Upper lobe of left lung (tissue), 6 donors: ENCODE measurements around the gene PRR4. TPM values are rescaled to one million over a fixed set of nuclear protein-coding genes. Genes with fewer than 3 reads are reported as not detected.

Source experiments
- ATAC-seq, 2 donors: fragments of 200-7000 bp; cut with Tn5 transposase; one replicate each; pipeline ENCODE4 v1.9.1; 2022; ENCODE audit warnings: mild to moderate bottlenecking in 2 of 2, moderate library complexity in 2 of 2; ENCODE audit not compliant: low FRiP score in 2 of 2
- DNase-seq, 2 donors: peaks; one replicate each; pipeline ENCODE4 v3.0.0-alpha.2; 2019 to 2020
- H3K27ac ChIP-seq, 4 donors: fragments of 200-600 bp; sonication (generic); one replicate each; pipeline ENCODE4 v1.5.1; 2016 to 2019
- H3K27me3 ChIP-seq, 4 donors: fragments of 200-600 bp; sonication (generic); one replicate each; pipeline ENCODE4 v1.5.1; 2017 to 2019
- H3K36me3 ChIP-seq, 4 donors: fragments of 200-600 bp; sonication (generic); one replicate each; pipeline ENCODE4 v1.5.1; 2016 to 2019
- H3K4me1 ChIP-seq, 4 donors: fragments of 200-600 bp; sonication (generic); one replicate each; pipeline ENCODE4 v1.5.1; 2018 to 2019
- H3K4me3 ChIP-seq, 4 donors: fragments of 200-600 bp; sonication (generic); one replicate each; pipeline ENCODE4 v1.5.1; 2017 to 2019; ENCODE audit warnings: mild to moderate bottlenecking in 2 of 4, moderate library complexity in 1 of 4
- H3K9me3 ChIP-seq, 4 donors: fragments of 200-600 bp; sonication (generic); one replicate each; pipeline ENCODE4 v1.5.1; 2018 to 2019
- EP300 ChIP-seq, 4 donors: sonication (generic); formaldehyde crosslinking; IDR thresholded peaks; one replicate each; pipeline ENCODE4 v1.5.1; 2017; ENCODE audit warnings: antibody characterized with exemption in 4 of 4, control low read depth in 2 of 4
- POLR2A ChIP-seq, 4 donors: fragments of 450-650 bp; IDR thresholded peaks; one replicate each; pipeline ENCODE4 v1.5.1; 2016 to 2017; ENCODE audit warnings: antibody characterized with exemption in 4 of 4, mild to moderate bottlenecking in 2 of 4
- POLR2AphosphoS5 ChIP-seq, 2 donors: sonication (generic); formaldehyde crosslinking; IDR thresholded peaks; one replicate each; pipeline ENCODE4 v1.5.1; 2017; ENCODE audit warnings: antibody characterized with exemption in 2 of 2
- WGBS, 2 donors: methylation state at CpG; one replicate each; pipeline ENCODE4 v1.1.5; 2017 to 2018; 5-methylcytosine and 5-hydroxymethylcytosine counted together
- total RNA-seq, 6 donors: library from RNA; depleted of rRNA in 4 of 6; stranded (reverse); fragments of >200 nt in 4 of 6; gene quantifications; one replicate each; pipeline versions ENCODE4 v1.1.0 to v1.2.1, GENCODE V29; 2016 to 2021
- TF ChIP-seq, protein P1 (sequence below), 6 experiments: fragments of 450-650 bp in 4 of 6; fragments of 200-600 bp in 2 of 6; sonication (generic) in 2 of 6; IDR thresholded peaks; one replicate each; pipeline ENCODE4 v1.5.1; 2016 to 2019; ENCODE audit warnings: antibody characterized with exemption in 6 of 6
- donor health status: DM: no; HTN: no; CAD: no; lungs with moderate emphysema.
- donor health status: DM: no; HTN: yes; CAD: no; lungs with severe emphysema.

The PRR4 gene, protein sequence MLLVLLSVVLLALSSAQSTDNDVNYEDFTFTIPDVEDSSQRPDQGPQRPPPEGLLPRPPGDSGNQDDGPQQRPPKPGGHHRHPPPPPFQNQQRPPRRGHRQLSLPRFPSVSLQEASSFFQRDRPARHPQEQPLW
- 10 to 100 TPM in 2 of 6 donors, 1 to 10 TPM in 3, under 1 TPM in 1; 0.71 to 34.6 (median 2.5) TPM for total RNA-seq

GRCh38 chr12:10849425-10849878, at the start of gene PRR4:
PRR4 (minus strand) TSS chr12:10849475; CDS start chr12:10849437, 38 bp downstream.
- Histone ChIP-seq H3K36me3 (peaks cover 0 to 4% (median 0%) of the 10 kb centered on the region in 4 donors), H3K4me1 (no peaks in the 10 kb centered on the region), H3K27ac (no peak within 1 kb of the TSS), H3K9me3 (no peaks in the 10 kb centered on the region), H3K4me3 (no peak within 1 kb of the TSS), H3K27me3 (no peaks in the 10 kb centered on the region)
- ATAC-seq (no peak), DNase-seq (no peak)
- 83 to 84% methylated on average over 4 of the region's 4 CpGs for WGBS, 2 donors
- no peak for TF ChIP-seq POLR2A (IDR thresholded peaks at IDR 0.05)

GRCh38 chr12:10896854-10897253, 47.6 kb upstream of the PRR4 start:
- H3K36me3 ChIP-seq = no peaks in the 10 kb centered on the region
- no peaks in the 10 kb centered on the region for H3K4me1 ChIP-seq
- TF ChIP-seq, protein P1, sequence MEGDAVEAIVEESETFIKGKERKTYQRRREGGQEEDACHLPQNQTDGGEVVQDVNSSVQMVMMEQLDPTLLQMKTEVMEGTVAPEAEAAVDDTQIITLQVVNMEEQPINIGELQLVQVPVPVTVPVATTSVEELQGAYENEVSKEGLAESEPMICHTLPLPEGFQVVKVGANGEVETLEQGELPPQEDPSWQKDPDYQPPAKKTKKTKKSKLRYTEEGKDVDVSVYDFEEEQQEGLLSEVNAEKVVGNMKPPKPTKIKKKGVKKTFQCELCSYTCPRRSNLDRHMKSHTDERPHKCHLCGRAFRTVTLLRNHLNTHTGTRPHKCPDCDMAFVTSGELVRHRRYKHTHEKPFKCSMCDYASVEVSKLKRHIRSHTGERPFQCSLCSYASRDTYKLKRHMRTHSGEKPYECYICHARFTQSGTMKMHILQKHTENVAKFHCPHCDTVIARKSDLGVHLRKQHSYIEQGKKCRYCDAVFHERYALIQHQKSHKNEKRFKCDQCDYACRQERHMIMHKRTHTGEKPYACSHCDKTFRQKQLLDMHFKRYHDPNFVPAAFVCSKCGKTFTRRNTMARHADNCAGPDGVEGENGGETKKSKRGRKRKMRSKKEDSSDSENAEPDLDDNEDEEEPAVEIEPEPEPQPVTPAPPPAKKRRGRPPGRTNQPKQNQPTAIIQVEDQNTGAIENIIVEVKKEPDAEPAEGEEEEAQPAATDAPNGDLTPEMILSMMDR (IDR thresholded peaks at IDR 0.05) = no peak
- TF ChIP-seq EP300 (IDR thresholded peaks at IDR 0.05) (no peak), POLR2A (IDR thresholded peaks at IDR 0.05) (no peak), POLR2AphosphoS5 (IDR thresholded peaks at IDR 0.05) (no peak)
- H3K9me3 ChIP-seq = no peaks in the 10 kb centered on the region
- H3K27ac ChIP-seq = no peak overlapping the region
- WGBS, 2 donors = 98 to 99% methylated on average over 5 of the region's 5 CpGs
- H3K4me3 ChIP-seq = no peak overlapping the region
- ATAC-seq (no peak), DNase-seq (no peak)
- H3K27me3 ChIP-seq = no peaks in the 10 kb centered on the region

GRCh38 chr12:10891937-10892336, 42.7 kb upstream of the PRR4 start:
- H3K4me3 ChIP-seq = no peak overlapping the region
- H3K27me3 ChIP-seq = no peaks in the 10 kb centered on the region
- H3K4me1 ChIP-seq = no peaks in the 10 kb centered on the region
- H3K9me3 ChIP-seq = no peaks in the 10 kb centered on the region
- 62 to 80% methylated on average over 2 of the region's 2 CpGs for WGBS, 2 donors
- TF ChIP-seq POLR2AphosphoS5 (IDR thresholded peaks at IDR 0.05) (no peak), EP300 (IDR thresholded peaks at IDR 0.05) (no peak)
- TF ChIP-seq, protein P1 (IDR thresholded peaks at IDR 0.05) = no peak
- no peak overlapping the region for H3K27ac ChIP-seq
- DNase-seq = no peak
- no peaks in the 10 kb centered on the region for H3K36me3 ChIP-seq
- ATAC-seq = no peak

DNA sequence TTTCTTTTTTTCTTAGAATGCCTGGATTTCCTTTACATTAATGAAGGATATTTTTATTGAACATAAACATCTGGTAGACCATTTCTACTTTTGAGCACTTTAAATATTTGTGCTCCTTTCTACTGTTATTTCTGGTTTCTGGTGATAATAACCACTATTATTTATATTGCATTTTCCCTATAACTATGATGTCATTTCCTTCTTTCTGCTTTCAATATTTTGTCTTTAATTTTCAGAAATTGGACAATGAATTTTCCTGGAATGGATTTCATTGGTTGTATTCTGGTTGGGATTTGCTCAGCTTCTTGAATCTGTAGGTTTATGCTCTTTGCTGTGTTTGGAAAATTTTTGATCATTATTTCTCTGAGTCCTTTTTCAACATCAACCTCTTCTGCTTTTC, 40.0 kb upstream of the PRR4 start:
- H3K4me3 ChIP-seq = no peak overlapping the region
- H3K36me3 ChIP-seq = no peaks in the 10 kb centered on the region
- H3K4me1 ChIP-seq = no peaks in the 10 kb centered on the region
- DNase-seq = no peak
- no peak overlapping the region for H3K27ac ChIP-seq
- H3K27me3 ChIP-seq = no peaks in the 10 kb centered on the region
- no peak for ATAC-seq
- TF ChIP-seq, protein P1 (IDR thresholded peaks at IDR 0.05) = no peak
- TF ChIP-seq POLR2AphosphoS5 (IDR thresholded peaks at IDR 0.05) = no peak
- no peak for TF ChIP-seq EP300 (IDR thresholded peaks at IDR 0.05)
- TF ChIP-seq POLR2A (IDR thresholded peaks at IDR 0.05) = no peak
- no peaks in the 10 kb centered on the region for H3K9me3 ChIP-seq

- Histone ChIP-seq H3K4me3 (no peak within 1 kb of the TSS), H3K27ac (no peak within 1 kb of the TSS), H3K4me1 (no peaks in the 10 kb centered on the region), H3K36me3 (no peaks in the 10 kb centered on the region), H3K27me3 (no peaks in the 10 kb centered on the region), H3K9me3 (no peaks in the 10 kb centered on the region)
- TF ChIP-seq POLR2AphosphoS5 (IDR thresholded peaks at IDR 0.05) (no peak), POLR2A (IDR thresholded peaks at IDR 0.05) (no peak)
- TF ChIP-seq, protein P1 (IDR thresholded peaks at IDR 0.05) = no peak
- ATAC-seq = no peak
- DNase-seq = no peak
- WGBS, 2 donors = 96 to 98% methylated on average over 6 of the region's 6 CpGs
Observed at GRCh38 chr12:10884086-10884725, 34.9 kb upstream of the PRR4 start, which contains the start of gene PRH1. PRH1 (minus strand) TSS chr12:10884255; CDS start chr12:10884217, 38 bp downstream.
